ENCODE data around the gene ZIC5.

The ZIC5 gene

DNA sequence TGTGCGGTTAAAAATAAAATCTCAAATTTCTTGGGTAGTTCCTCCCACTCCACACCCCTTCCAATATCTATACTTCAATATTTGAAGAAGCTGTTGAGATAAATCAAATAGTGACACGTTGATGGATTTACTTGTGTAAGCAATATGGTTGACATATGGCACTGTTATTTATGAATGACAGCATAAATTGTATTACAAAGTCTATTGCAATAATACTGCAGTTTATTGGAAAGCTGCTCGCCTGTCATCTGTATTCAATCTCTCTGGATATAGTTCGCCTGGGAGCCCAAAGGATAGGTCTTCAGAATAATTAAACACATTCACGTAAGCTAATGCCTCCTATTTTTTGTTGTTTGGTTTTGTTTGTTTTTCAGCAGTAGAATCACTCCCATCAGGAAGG lies 5.0 kb upstream of the ZIC5 start:
- DNase-seq (ENCODE audit: low read depth in 3 of 3, low spot score in 1 of 3): no peak

DNA sequence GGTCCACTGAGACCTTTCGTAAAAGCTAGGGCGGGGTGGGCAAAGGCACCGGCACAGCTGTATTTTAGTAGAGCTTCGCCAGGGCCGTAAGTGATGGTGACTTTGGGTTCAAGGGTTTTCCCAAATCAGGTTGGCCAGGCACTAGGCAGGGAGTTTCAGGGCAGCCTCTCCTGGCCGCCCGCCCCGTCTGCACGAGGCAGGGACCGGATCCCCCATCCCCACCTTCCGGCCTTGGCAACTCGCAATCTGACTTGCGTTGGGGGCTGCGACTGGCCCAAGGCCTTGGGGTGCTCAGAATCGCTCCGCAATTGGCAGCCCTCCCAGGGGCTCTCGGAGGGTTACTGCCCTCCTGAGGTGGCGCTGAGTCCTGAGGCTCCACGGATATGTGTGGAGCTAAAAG lies 4.1 kb upstream of the ZIC5 start:
- DNase-seq (ENCODE audit: low read depth in 3 of 3, low spot score in 1 of 3): no peak

DNA sequence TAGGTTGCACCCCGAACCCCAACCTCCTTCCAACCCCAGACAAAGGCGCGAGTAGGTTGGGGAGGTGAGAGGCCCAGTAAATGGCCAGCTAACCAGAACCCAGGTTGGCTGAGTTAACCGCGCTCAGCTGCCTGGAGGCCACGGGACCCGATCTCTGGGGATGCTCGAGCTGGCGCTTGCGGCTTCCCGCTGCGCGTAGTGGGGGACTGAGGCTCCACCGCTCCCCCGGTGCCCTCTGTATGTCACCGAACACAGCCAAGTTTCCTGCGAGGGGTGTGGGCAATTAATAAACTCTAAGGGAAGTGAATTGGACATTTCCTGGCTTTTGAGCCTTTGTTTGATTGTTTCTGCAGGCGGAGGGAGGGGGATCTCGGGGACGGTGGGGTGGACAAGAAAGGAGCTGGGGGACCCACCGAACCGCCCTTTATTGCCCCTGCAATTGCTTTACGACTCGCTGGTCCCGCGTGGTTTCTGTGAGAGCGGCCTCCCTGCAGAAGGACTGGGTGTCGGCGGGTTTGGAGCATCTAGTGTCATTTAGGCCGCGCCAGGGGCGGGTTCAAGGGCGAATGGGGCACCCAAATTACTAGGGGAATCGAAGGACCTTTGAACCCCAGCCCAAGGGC lies 3.5 kb upstream of the ZIC5 start:
- DNase-seq (ENCODE audit: low read depth in 3 of 3, low spot score in 1 of 3): no peak

DNA sequence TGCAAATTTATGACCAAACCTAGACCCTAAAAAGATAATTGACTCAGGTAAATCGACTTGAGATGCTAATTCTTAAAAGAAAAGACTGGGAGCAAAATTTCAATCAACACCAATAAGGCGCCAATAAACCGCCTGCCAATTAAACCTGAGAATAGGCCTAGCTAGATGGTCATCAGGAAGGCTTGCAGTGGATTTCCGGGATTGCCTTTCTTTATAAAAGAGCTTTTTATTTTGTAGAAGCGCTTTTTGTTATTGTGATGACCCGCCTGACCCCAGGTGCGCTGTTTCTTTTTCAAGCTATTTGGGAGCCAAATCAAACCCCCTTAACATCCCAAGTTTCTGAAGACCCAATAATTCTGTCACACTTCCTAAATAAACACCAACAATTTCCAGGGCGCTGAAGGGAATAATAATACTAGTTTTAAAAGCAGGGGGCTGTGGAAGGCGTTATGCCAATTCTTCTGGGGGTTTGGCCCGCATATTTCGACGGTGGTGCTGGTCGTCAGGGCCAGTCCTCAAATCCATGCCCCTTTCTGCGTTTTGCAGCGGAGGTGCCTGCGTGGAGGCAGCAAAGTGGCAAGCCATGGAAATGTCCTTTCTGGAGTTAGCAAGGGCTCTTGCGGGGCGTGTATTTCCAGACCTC lies 2.9 kb upstream of the ZIC5 start:
- no peak for DNase-seq (ENCODE audit: low read depth in 3 of 3, low spot score in 1 of 3)

DNA sequence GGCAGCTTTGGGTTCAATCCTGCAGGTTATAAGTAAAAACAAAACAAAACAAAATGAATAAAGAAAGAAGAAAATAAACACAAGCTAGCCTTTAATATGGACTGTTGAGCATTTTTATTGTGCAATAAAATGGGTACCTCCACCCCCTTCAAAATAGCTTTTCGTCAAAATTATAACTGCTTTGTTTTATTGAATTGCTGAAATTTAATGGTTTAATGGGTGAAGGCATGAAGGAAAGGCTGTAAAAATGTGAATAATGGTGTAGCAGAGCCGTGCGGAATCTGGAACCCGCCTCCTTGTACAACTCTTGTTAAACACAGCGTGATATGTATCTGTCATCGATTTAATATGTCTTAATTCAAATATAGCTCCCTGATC lies 2.2 kb upstream of the ZIC5 start:
- DNase-seq (ENCODE audit: low read depth in 3 of 3, low spot score in 1 of 3): no peak

DNA sequence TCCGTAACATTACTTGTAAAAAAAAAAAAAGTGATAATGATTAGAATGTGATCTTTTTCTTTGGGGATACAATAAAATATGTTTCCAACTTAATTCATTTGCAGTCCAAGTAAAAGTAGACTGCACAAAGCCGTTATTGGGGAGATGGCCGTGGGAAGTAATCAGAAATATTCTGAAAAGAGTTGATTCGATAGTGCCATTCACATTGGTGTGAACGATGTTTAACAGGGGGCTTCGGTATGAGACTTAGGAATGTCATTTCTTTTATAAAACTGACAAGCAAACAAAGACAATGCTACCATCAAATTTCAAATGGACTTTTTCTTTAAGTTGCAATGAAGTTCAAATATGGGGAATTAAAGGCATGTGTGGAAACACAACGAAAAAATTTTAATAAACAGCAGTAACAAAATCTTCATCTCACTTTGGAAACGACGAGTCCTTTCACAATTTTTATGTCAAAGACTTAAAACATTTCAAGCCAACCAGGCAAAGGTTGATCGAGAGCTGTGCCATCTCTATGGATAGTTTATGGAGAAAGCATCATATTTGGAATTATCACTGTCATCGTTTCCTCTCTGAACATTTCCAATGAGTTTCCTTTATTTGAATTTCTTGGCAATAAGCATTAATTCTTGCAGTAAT lies 1.7 kb upstream of the ZIC5 start:
- no peak for DNase-seq (ENCODE audit: low read depth in 3 of 3, low spot score in 1 of 3)

DNA sequence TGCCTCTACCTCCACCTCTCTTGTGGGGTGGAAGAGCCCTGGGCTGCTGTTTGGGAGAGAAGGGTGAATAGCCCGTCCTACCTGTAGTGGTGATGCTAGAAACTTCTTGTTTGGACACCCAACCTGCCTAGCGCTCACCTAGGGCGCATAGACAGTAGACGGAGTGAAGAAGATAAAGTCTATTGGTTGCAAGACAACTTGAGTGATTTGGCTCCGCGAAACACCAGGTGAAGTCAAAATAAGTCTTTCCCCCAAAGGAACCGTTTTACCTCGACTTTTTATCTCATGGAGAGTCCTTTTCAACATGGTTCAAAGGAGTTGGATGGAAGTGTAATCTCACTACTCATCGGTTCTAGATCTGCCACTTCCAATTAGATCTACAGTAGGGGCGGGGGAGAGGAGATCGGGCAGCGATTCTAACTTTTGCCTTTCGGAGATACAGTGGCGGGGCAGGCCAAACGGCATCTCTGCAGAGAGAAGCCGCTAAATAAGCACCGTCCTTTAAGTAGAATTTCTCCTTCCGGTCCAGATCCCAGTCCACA lies 694 bp upstream of the ZIC5 start:
- no peak for DNase-seq (ENCODE audit: low read depth in 3 of 3, low spot score in 1 of 3)

DNA sequence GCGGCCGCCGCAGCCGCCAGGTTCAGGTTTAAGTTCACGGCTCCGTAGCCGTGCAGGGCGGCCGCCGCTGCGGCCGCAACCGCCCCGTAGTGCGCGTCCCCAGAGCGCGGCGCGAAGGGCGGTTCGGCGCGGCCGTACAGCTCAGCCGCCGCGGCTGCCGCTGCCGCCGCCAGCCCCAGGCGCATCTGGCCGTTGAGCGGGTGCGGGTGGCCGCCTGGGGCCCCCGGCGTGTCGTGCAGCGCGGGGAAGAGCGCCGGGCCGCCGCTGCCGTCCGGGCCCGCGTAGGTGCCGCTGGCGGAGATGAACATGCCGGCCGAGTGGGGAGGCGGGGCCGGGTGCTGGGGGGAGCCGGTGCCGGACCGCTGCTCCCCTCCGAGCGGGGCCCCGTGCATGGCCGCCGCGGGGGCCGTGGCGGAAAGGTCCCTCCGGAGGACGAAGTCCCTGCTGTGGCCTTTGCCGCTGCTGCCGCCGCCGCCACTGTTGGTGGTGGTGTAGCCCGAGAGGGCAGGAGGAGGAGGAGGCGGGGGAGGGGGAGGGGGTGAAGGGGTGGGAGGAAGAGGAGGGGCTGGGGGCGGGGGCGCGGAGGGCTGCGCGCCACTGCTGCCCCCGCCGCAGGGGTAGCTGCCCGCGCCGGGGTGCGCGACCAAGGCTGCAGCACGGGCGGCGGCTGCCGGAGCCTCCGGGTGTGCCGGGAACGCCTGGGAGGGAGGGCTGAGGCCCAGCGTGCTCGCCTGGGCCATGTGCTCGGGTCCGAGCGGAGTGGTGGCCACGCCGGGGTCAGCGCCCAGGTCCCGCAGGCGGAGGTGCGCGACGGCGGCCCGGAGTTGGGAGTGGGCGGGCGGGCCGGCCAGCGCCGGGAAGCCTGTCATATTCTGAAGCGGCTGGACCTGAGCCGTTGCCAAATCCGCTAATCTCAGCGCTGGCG lies 654 bp downstream of the ZIC5 start:
- DNase-seq (ENCODE audit: low read depth in 3 of 3, low spot score in 1 of 3): no peak

DNA sequence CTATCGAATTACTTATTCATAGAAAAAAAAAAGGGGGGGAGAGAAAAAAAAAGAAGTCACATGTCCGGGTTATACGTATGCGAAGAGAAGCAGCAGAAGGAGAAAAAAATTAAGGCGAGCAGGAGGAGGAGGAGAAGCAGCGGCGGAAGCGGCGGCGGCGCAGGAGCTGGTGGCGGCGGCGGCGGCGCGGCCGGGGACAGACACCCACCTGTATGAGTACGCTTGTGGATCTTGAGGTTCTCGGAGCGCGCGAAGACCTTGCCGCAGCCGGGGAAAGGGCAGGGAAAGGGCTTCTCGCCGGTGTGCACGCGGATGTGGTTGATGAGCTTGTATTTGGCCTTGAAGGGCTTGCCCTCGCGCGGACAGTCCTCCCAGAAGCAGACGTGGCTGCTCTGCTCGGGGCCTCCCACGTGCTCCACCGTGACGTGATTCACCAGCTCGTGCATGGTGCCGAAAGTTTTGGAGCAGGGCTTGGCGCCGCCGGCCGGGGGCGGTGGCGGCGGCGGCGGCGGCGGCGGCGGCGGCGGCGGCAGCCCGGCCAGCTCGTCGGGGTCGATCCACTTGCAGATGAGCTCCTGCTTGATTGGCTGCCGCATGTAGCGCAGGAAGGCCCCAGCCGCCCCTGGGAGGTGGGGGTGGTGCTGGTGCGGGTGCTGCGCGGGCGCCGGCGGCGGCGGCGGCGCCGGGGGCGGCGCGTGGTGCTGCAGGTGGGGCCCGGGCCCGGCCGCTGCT lies 1.5 kb downstream of the ZIC5 start:
- no peak for DNase-seq (ENCODE audit: low read depth in 3 of 3, low spot score in 1 of 3)

DNA sequence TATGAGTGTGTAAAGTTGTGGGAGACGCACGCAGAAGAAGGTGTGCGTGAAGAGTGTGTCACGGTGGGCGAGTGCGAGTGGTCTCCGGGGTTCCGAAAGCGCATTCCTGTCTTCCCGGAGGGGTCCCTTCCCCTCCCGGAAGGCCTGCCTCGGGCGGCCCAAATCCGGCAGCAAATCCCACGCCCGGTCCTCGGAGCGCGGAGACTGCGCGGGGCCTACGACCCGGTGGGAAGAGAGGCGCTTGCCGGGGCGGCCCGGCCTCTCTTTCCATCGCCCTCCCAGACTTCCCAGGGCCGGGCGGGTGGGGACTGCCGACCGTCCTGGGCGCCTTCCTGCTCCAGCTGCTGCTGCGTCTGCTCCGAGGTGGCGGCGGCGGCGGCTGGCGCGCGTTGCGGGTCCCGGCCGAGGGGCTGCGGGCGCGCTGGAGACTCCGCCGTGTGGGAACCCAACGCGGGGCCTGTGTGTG lies 2.1 kb downstream of the ZIC5 start:
- no peak for DNase-seq (ENCODE audit: low read depth in 3 of 3, low spot score in 1 of 3)

DNA sequence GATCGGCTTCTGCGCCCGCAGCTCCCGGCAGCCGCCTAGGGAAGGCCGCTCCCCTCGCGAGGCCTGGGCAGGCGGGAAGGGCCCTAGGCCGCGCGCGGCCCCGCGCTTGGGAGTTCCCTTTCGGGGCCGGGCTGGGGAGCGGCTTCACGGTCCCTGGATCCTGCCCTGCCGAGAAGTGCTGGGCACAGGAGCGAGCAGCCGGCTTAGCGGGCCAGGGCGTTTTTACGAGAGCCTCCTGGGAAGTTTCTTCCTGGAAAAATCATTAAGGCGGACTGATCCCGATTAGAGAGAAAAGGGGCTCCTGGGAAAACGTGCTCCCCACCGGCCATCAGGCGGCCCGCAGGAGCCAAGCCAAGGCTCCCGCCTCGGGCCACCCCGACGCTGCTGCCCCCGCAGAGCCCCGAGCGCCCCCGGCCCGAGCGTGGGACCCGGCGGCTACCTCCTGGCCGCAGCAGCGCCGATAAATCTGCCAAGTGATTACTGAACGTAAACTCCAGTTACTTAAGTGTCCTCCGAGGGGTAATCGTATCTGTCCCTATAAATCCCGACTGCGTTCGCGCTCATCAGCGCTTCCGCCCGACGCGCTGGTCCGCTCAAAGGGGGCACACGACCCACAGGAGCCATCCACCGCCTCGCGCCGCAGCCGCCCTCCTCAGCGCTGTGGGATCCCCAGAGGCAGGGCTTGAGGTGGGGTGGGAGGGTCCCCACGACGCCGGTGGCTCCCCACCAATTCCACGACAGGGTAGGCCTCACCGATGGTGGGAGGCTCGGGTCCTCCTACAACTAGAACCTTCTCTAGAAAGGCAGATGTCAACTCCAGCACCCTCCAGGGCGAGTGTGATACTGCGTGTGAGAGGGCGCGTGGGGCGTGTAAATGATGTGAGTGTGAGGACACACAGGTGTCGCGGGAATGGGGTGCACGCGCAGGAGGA lies 2.8 kb downstream of the ZIC5 start:
- no peak for DNase-seq (ENCODE audit: low read depth in 3 of 3, low spot score in 1 of 3)

DNA sequence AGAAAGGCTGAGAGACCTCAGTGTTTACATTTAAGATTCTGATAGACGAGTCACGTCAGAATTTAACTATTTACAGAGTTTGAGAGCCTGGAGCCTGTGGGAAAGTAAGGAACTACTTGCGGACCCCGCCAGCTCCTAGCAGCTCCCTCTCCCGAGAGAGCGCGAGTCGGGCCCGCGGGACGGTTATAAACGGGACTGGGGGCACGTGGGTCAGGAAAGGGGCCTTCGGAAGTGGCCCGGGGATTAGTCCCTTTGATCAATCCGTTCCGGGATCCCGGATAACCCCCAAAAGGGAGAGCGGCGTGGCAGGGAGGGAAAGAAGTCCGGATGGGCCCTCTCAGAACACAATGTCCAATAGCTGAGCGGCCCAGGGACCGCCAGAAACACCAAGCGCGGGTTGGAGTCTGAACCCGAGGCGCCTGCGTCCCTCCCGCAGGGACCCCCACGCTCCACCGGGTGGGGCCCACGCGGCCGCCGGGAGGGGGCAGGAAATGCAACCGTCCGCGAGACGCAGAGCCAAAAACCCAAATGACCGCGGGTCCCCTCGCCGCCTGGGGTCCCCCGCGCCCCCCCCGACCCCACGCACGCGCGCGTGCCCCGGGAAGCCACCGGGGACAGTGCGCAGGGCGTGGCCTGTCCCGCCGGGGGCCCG lies 3.6 kb downstream of the ZIC5 start:
- no peak for DNase-seq (ENCODE audit: low read depth in 3 of 3, low spot score in 1 of 3)

DNA sequence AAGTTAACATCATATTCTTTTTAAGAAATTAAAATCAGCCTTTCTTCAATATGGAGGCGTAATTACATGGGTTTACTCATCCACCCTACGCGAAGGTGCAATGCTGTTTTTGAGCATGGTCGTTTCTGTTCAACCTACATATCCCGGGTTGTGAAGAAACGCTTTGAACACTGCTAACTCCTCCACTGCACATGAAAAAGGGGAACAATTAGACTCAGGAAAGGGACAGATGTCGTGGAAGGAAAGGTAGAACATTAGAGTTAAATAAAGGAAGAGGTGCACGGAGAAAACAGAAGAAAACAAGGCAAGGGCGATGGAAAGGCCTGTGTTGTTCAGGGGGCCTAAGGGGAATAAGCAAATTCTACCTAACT lies 4.1 kb downstream of the ZIC5 start:
- no peak for DNase-seq (ENCODE audit: low read depth in 3 of 3, low spot score in 1 of 3)

DNA sequence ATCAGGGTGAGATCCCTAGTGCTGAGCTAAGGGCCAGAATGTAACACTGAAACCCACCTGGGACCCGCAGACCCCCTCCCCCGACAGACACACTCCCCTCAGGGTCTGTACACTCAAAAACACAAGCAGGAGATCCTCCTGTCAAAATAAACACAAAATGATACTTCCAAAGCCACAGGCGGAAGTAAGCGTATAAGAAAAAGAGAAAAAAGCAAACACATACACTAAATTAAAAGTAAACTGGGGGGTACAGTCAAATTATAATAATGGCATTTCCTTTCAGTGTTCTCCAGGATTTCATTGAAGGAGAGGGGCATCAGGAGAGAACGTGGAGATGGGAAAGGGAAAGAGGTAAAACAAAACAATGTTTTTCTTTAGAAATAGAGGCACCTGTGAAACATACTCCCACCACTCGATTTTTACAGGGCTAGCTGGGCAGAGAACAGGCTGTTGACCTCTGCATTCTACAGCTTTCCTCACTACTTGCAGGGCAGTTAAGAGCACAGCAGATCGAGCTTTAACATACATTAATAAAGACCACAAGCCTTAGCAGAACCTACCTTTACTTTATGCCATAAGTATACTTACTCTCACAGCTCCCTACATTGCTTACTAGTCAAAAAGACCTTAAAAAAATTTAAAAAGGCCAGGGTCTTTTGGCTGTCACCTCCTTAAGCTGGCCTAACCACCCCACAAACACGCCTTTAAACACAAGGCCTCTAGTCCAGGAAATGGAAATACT lies 5.3 kb downstream of the ZIC5 start:
- DNase-seq (ENCODE audit: low read depth in 3 of 3, low spot score in 1 of 3): no peak

DNA sequence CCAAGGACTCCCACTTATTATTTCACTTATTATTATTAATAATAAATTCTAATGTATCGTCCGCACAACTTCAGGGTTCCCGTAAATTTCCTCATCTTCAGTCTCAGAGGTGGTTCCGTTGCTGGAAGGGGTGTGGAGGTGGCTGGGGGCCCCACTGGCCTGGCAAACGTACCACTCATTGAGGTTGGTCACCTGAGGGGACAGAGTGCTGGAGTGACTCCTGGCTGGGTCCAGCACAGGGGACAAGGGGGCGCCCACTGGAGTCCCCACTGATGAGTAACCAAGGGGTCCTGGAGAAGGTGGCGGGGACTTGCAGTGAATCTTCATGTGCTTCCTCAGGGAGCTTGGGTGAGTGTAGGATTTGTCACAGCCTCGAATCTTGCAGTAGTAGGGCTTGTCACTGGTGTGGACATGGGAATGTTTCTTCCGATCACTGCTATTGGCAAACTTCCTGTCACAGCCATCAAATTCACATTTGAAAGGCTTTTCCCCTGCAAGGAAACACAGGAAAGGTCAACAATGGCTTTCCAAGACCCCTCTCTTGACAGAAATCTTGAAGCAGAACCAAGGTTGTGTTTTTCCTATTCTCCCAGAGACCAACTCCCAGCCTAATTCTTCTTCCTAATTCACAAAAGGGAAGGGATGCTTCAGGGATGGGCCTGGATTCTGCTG lies 6.1 kb downstream of the ZIC5 start:
- no peak for DNase-seq (ENCODE audit: low read depth in 3 of 3, low spot score in 1 of 3)

DNA sequence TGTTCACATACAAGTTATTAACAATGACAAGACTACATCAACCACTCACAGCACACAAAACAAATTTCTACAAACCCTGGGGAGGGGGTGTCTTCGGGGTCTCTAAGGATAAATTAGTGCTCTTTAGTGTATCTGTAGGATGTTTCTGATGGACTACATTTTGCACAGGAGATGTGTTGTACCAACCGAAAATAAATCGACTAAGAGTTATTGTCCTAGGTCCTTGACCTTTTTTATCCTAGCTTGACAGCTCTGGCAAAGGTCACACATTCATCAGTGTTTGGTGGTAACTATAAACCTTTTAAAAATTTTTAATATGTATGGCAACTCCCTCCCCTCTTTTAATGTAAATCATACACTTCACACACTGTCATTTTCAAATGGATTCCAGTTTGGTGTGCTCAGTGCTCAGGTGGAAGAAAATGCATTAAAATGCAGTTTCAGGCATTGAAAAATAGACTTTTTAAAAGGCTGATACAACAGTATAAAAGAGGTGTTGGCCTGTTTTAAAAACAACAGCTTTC lies 7.7 kb downstream of the ZIC5 start:
- DNase-seq (ENCODE audit: low read depth in 3 of 3, low spot score in 1 of 3): no peak

DNA sequence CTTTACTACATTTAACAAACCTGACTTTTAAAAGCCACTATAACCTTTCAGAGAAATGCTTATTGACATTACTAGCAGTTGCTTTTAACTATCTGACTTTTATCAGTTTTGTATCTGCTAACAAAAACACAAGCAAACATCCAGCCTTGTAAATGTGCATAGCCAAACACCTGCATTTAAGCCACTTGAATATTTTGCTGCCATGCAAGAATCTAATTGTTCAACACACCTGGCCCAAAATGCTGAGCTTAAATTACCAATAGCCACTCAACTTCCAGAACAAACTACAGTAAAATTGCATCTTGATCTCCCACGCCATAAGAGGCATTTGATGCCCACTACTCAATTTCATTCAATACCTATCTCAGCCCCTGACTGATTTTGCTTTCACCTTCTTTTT lies 9.3 kb downstream of the ZIC5 start:
- DNase-seq (ENCODE audit: low read depth in 3 of 3, low spot score in 1 of 3): no peak

DNA sequence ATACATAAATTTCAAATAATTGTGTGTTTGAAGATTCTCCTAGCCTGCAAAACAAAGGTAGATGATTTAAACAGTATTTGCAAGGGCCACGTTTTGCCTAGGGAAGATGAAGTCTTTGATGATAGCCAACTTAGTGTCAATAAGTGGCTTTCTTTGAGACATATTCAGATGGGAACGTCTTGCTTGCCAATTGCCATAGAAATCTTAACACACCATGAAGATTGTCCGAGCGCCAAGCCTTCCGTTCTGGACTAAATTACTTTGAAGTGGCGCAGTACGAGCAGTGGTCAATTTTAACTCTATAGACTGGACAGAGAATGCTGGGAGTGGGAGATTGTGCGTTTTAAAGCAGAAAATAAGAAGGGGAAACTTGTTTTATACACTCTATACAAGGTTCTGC lies 9.9 kb downstream of the ZIC5 start:
- DNase-seq (ENCODE audit: low read depth in 3 of 3, low spot score in 1 of 3): no peak

All from stimulated activated CD4-positive, alpha-beta T cell treated with anti-CD3 and anti-CD28 coated beads, TNF-alpha, amount 100 ng/mL, for 1 hour (primary cell).